ENCODE measurements around the gene DMWD.

DMWD gene

DNA sequence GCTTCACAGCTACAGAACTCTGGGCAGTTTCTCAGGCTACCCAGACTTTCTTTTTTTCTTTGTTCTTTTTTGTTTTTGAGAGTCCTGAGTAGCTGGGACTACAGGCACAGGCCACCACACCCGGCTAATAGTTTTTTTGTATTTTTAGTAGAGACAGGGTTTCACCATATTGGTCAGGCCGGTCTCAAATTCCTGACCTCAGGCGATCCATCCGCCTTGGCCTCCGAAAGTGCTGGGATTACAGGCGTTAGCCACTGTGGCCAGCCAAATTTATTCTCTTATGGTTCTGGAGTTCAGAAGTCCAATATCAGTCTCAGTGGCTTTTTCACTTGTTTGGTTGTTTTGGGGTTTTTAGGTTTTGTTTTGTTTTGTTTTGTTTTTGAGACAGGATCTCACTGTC is 47.0 kb downstream of the DMWD start:
- no peak for DNase-seq

DNA sequence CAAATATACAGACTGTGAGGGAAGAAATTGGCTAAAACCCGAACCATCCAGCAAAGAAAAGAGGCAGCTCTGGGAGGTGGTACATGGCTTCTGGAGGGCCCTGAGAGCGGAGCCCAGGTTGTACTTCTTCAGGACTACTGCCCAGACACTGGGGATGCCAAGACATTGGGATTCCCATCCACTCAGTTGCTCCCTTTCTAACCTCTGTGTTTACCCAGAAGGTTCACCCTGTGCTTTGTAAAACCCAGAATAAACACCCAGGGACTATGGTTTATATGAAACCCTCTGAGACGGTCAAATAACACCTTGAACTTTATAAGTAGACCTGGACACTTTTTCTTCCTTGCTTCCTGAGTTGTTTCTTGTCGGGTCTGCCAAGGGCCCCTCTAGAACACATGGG is 49.7 kb downstream of the DMWD start:
- DNase-seq, result no peak

DNA sequence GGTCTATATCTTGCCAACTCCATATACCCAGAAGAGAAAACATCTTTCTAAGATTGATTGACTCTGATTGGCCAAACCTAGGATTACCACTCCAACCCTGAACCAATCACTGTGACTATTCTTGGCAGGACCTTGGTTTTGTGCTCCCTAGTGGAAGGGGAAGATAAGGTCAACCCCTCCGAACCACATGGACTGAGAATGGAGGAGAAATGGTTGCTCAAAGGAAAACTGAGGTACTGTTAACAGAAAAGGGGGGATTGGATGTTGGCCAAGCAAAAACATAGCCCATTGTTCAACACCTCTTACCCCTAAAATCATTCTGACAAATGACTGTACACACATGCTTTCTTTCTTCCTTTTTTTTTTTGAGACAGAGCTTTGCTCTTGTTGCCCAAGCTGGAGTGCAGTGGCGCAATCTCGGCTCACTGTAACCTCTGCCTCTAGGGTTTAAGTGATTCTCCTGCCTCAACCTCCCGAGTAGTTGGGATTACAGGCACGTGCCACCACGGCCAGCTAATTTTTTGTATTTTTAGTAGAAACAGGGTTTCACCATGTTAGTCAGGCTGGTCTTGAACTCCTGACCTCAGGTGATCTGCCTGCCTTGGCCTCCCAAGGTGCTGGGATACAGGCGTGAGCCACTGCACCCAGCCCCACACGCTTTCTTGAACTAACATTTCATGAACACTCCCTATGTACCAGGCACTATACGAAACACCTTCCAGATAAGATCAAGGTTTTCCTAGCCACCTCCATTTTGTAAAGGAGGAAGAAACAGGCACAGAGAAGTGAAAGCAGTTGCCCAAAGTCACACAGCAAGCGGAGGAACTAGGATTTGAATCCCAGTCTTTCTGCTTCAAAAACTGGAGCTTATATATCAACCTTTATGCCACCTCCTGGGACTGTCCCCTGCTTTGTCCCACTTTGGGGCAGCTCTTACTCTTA is 52.9 kb downstream of the DMWD start:
- no peak for DNase-seq

GRCh38 chr19:45733160-45733810 is 59.4 kb downstream of the DMWD start, which contains the start of gene MEIOSIN:
MEIOSIN (plus strand) TSS chr19:45733439; CDS start chr19:45735377, 1,938 bp downstream.
- DNase-seq, result no peak

Data from C1 segment of cervical spinal cord (tissue), 14 donors.